COLO668 (cell line): ENCODE results near the gene CAMTA1.
A peak's percentile ranks its signal among the peaks of the same experiment; 100 is the strongest.

Source experiments
- DNase-seq: peaks from one replicate; lab custom pipeline; 2025; ENCODE audit not compliant: unreplicated experiment; lab: John Stamatoyannopoulos, UW

CAMTA1 gene

GRCh38 chr1:7348073-7348472, 562.8 kb downstream of the CAMTA1 start:
- DNase-seq, result no peak

GRCh38 chr1:7348580-7348979, 563.3 kb downstream of the CAMTA1 start:
- DNase-seq, result no peak

- DNase-seq, result no peak
Observed at GRCh38 chr1:7350804-7351203, 565.5 kb downstream of the CAMTA1 start.

GRCh38 chr1:7351649-7352048, 566.4 kb downstream of the CAMTA1 start:
- no peak for DNase-seq

- no peak for DNase-seq
Observed at GRCh38 chr1:7352364-7352763, 567.1 kb downstream of the CAMTA1 start.

GRCh38 chr1:7352974-7353373, 567.7 kb downstream of the CAMTA1 start:
- DNase-seq, result no peak

- no peak for DNase-seq
Observed at GRCh38 chr1:7355646-7356045, 570.4 kb downstream of the CAMTA1 start.

- DNase-seq, result peak; percentile 57
Observed at GRCh38 chr1:7356079-7356478, 570.8 kb downstream of the CAMTA1 start.

- DNase-seq, result no peak
Observed at GRCh38 chr1:7358425-7358824, 573.2 kb downstream of the CAMTA1 start.

GRCh38 chr1:7360526-7360925, 575.3 kb downstream of the CAMTA1 start:
- no peak for DNase-seq

- no peak for DNase-seq
Observed at GRCh38 chr1:7362947-7363346, 577.7 kb downstream of the CAMTA1 start.

GRCh38 chr1:7363450-7363849, 578.2 kb downstream of the CAMTA1 start:
- no peak for DNase-seq

GRCh38 chr1:7365706-7366105, 580.5 kb downstream of the CAMTA1 start:
- DNase-seq, result no peak

GRCh38 chr1:7366286-7366954, 581.2 kb downstream of the CAMTA1 start:
- DNase-seq, result peak; percentile 83

GRCh38 chr1:7366955-7367665, 581.9 kb downstream of the CAMTA1 start:
- peak; percentile 97 for DNase-seq

- DNase-seq, result no peak
Observed at GRCh38 chr1:7369866-7370265, 584.6 kb downstream of the CAMTA1 start.

GRCh38 chr1:7371926-7372325, 586.7 kb downstream of the CAMTA1 start:
- no peak for DNase-seq

- no peak for DNase-seq
Observed at GRCh38 chr1:7372477-7373120, 587.3 kb downstream of the CAMTA1 start.

GRCh38 chr1:7373251-7373650, 588.0 kb downstream of the CAMTA1 start:
- no peak for DNase-seq

GRCh38 chr1:7373876-7374562, 588.8 kb downstream of the CAMTA1 start:
- DNase-seq, result no peak

- no peak for DNase-seq
Observed at GRCh38 chr1:7374563-7375160, 589.4 kb downstream of the CAMTA1 start.
